Sciatic nerve (tissue), 2 donors: Measurements from ENCODE around the gene CDO1. TPM values are rescaled to one million over a fixed set of nuclear protein-coding genes. Genes with fewer than 3 reads are reported as not detected.
A peak's percentile ranks its signal among the peaks of the same experiment; 100 is the strongest.

ENCODE experiments used
- ATAC-seq: fragments of 200-7000 bp; cut with Tn5 transposase; one replicate; pipeline ENCODE4 v1.9.1; 2020; ENCODE audit warnings: mild to moderate bottlenecking, moderate library complexity
- DNase-seq: peaks from one replicate; pipeline ENCODE4 v3.0.0-alpha.2; 2020; ENCODE audit warnings: low spot score
- intact Hi-C: fragments of 100-400 bp; cut with DNase I; formaldehyde crosslinking; loops from one replicate; pipeline ENCODE4 v1.14.2; 2022
- total RNA-seq: library from RNA; stranded (reverse); fragmentation: NEBNext Ultra II Directional; extraction: Animal tissue kit (Norgen Biotek cat#: 25700); gene quantifications from one replicate; pipeline ENCODE4 v1.2.1, GENCODE V29; 2021
- donor health status: DM: no; HTN: no; CAD: no.
- donor health status: DM: no; HTN: no; CAD: no.

Gene CDO1
- 72.8 TPM for total RNA-seq

GRCh38 chr5:115816226-115817081 lies at the start of gene CDO1:
Gene CDO1 (minus strand): TSS chr5:115816659. CDS start chr5:115816397, 262 bp downstream.
- ATAC-seq (peak; percentile 95), DNase-seq (peak; percentile 87)
- intact Hi-C loops, result no loop called here

DNA sequence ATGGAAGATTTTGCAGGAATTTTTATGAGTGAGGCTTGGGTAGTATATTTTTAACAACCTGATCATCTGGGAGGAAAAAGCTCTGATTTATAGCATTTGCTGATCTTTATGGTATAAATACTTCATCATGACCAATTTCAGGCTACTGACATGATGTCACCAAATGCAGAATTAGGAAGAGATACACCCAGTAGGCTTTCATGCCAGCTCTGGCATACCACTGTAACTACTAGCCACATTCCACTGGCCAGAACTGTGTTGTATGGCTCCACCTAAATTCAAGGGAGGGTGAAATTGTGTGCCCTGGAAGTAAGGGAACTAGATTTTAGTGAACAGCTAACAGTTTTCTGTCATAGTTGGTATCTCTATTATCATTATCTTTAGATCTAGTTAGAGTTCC lies 42.9 kb upstream of the CDO1 start:
- no peak for DNase-seq

GRCh38 chr5:115858396-115858795 lies 41.9 kb upstream of the CDO1 start:
- no peak for ATAC-seq
- intact Hi-C loops, result no loop called here
- DNase-seq, result no peak

More for the DNA sequence above, 42.9 kb upstream of the CDO1 start:
- intact Hi-C loops, result no loop called here
- no peak for ATAC-seq

DNA sequence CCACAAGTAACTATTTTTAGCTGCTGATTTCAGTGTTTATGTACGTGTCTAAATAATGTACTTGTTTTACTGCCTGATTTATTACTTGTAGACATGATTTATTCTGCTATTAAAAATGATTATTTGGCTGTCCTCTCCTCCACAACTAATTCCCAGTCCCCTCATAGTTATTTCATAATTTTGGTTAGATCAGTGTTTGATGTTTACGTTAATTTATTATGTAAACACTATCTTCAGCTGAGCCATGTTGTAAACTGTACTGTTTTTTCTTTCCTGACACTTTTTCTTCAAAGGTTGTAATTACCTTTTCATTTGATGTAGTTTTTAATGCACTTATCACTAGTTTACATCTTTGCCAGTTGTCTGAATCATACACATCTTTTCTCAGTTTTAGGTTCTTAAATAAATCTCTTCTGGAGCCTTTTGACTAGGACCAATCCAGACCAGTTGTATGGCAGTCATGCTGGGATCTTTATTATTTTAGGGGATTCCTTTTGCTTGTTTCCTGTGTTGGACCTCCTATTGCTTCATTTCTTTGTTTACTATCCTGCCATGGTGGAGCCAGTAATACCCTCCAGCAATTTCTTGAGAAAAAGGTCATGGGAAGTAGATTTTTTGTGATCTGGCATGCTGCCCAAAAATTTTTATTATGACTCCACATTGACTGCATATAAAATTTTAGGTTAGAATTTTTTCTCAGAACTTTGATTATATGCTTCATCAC lies 41.3 kb upstream of the CDO1 start:
- DNase-seq (no peak), ATAC-seq (peak; percentile 34)
- intact Hi-C loops, result no loop called here

DNA sequence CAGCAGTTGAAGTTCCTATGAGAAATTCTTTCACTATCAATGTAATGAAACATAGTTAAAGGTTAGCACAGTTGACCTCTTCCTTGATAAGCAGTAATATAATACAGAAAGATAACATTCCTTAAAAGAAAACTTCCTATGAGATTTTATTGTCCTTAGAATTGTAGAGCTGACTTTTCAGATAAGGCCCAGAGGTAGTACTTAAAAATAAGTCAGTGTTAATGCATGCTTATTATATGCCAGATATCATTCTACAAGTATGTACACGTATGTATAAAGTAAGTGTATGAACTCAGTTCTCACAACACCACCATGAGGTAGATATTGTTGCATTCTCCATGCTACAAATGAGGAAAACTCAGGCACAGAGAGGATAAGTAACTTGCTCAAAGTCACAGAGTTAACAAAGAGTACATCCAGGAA lies 40.6 kb upstream of the CDO1 start:
- no peak for ATAC-seq
- no peak for DNase-seq
- intact Hi-C loops, result no loop called here

- intact Hi-C loops, result no loop called here
Observed at GRCh38 chr5:115855959-115856358, 39.5 kb upstream of the CDO1 start.

GRCh38 chr5:115854139-115854538 lies 37.7 kb upstream of the CDO1 start:
- intact Hi-C loops, result no loop called here
- ATAC-seq, result no peak
- DNase-seq, result no peak

More at GRCh38 chr5:115855959-115856358, 39.5 kb upstream of the CDO1 start:
- DNase-seq, result no peak
- peak; percentile 65 for ATAC-seq

GRCh38 chr5:115850744-115851416 lies 34.4 kb upstream of the CDO1 start:
- ATAC-seq, result peak; percentile 56
- DNase-seq, result no peak
- intact Hi-C loops, result no loop called here

DNA sequence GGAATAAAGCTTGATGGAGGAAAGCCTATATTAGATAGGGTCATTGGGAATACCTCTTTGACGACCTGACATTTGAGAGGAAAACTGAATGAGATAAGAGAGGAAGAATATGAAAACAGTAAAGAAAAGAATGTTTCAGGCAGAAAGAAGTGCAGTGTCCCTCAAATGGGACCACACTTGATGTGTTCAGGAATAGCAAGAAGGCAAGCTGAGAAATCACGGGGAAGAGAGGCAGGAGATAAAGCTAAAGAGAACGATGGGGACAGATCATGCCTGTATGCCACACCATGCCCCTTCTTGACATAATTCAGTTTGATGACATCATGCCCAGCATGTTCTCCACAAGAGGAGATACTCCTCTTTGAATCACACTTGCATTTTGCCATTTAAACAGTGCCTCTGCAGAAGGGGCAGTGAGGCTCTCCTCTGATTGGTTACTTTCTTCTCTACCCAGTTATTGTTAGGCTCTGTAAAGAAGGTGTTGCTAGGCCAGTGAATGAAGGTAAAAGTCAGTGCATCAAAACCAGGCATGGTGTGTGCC lies 32.9 kb upstream of the CDO1 start:
- intact Hi-C loops, result no loop called here

DNA sequence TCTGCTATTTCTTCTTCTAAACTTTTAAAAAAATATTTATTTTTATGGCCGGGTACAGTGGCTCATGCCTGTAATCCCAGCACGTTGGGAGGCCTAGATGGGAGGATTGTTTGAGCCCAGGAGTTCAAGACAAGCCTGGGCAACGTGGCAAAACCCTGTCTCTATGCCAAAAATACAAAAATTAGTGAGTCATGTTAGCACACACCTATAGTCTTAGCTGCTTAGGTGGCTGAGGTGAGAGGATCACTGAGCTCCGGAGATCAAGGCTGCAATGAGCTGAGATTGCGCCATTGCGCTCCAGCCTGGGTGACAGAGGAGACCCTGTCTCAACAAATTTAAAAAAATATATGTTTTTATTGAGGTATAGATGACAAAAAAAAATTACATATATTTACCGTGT lies 30.8 kb upstream of the CDO1 start:
- ATAC-seq (no peak), DNase-seq (no peak)
- intact Hi-C loops, result no loop called here

More for the DNA sequence above, 32.9 kb upstream of the CDO1 start:
- DNase-seq (no peak), ATAC-seq (no peak)

DNA sequence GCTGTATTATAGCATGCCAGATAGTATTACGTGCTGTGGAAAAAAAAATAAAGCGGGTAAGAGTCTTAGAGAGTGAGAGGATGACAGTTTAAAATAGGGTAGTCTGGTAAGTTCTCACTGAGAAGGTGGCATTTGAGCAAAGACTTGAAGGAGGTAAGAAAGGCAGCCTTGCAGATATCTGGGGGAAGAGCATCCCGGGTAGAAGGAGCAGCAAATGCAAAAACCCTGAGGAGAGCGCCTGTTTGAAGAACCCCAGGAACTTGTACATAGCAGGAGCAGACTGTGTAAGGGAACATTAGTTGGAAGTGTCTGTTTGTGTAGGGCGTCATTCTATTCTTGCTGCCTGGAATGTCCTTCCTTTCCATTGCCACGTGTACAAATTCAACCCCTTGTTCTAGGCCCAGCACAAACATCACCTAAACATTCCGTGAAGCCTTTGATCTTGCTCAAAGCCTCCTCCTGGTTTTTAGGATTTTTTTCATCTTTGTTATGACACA lies 27.9 kb upstream of the CDO1 start:
- DNase-seq, result no peak
- intact Hi-C loops, result no loop called here
- no peak for ATAC-seq

DNA sequence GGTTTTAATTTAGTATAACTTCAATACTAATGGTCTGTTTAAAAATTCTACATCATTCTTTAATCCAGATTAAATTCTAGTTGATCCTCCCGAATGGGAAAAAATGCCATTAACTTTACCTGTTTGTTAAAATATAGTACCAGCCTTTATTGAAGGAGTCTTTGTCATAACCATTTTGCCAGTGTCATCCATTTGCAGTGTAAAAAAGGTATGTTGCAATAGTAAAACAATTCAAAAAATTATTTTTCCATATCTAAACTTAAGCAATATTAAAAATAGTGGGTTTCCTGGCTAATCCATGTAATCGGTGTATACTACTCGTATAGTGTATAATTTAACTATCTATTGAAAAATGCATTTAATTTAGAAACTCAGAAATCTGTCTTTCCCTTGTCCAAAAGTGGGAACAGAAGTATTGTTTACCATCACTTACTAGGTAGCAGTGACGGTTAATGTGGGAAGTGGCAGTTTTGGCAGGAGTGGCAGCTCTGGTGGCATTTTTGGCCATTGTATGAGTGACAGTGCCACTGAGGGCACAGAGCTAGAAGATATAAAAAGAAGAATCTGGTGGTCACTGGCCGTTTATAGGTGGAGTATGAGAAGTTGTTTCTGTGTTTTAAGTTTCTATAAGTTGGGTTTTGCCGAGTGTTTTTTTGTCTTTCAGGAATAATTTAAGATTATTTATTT lies 27.1 kb upstream of the CDO1 start:
- intact Hi-C loops, result no loop called here
- no peak for ATAC-seq
- no peak for DNase-seq

DNA sequence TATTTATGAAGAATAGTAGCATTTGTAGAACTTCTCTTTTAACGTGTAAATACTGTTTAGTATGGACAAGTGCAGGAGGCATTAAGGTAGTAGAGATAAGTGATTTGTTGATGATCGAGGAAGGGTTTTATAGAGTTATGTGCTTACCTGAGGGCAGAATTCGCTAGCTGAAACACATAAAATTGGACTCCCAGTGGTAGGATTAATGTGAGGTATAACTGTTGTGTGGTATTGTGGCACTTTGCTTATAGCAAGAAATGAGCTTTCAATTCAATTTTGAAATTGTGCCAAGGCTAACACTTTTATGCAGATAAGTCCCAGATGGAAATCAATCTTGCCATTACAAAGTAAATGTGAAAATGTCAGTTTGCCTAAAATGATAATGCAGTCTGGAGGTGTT lies 26.5 kb upstream of the CDO1 start:
- intact Hi-C loops, result no loop called here
- ATAC-seq, result no peak
- DNase-seq, result no peak

GRCh38 chr5:115842089-115842935 lies 25.9 kb upstream of the CDO1 start:
- peak; percentile 62 for DNase-seq
- intact Hi-C loops, result no loop called here
- peak; percentile 47 for ATAC-seq

DNA sequence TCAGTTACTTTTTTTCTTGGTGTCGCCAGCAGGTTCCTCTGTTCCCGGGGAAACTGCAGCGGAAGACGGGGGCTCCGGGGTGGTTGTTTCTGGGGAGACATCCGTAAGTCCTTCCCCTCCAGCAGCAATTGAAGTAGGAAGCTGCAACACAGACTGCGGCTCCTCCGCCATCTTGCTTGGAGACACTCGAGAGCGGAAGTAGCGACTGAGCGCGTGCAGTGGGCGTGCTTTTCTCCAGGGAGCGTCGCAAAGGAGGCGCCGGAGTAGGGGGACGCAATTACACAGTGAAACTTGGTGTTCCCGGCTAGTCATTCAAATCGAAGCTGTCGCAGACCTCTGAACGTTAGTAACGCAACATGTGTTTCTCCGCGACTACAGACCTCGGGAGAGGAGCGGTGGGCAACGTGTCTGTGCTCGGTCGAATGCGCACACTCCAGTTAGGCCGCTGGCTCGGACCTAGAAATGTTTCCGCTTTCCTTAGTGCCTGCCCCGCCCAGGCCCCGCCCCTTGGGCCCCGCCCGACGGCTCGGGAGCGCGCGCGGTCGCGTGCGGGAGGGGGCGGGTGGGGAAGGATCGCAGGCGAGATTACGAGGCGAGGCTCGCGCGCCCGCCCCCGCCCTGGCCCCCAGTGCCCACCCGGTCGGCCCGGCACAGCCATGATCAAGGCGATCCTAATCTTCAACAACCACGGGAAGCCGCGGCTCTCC lies 25.1 kb upstream of the CDO1 start, which contains the start of the genes AP3S1 and ATG12:
AP3S1 (plus strand) TSS at position 554 of the 707 bp plus-strand sequence; CDS start at position 657, 103 bp downstream.
ATG12 (minus strand) TSS at position 184 of the 707 bp plus-strand sequence; CDS start at position 171, 13 bp downstream.
- DNase-seq (peak; percentile 94), ATAC-seq (peak; percentile 97)
- intact Hi-C loops, result no loop called here

DNA sequence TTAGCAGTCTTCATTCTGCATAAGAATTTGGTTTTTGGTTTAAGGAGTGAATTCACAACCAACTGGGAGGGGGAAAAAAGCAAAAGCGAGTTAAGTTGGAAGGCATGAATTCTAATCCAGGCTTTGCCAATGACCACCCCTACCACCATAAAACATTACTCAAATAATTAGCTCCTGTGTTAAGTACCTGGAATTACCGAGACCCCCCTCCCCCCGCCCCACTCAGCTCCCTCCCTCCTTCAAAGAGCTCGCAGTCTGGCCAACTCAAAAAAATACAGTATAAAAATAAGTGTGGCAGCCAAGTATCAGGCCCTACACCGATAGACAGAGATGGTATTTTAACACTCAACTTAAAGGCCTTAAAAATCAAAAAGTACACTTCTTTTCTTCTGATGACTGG lies 24.4 kb upstream of the CDO1 start:
- DNase-seq, result no peak
- intact Hi-C loops, result no loop called here
- no peak for ATAC-seq
